GM19468 (cell line): ENCODE results near the gene PCID2.

Experiments used
- ATAC-seq: cut with Tn5 transposase; IDR thresholded peaks from one replicate; pipeline ENCODE4 v1.9.1; 2021; ENCODE audit warnings: mild to moderate bottlenecking, moderate library complexity, moderate number of reproducible peaks; ENCODE audit not compliant: unreplicated experiment; ENCODE audit errors: extremely low read depth

PCID2 gene

DNA sequence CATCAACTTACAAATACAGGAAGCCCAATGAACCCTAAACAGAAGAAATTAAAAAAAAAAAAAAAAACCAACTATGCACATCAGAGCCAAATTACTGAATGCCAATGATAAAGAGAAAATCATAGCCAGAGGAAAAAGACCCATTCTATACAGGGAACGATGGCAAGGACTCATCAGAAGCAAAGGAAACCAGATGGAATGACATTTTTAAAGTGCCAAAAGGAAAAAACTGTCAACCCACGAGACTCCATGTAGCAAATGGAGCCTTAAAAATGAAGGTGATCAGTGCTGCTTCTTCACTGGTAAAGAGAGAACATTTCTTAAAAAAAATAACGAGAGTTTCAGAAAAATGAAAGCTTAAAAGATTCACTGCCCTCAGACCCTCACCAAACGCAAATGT, 18.3 kb downstream of the PCID2 start:
- ATAC-seq: no peak

DNA sequence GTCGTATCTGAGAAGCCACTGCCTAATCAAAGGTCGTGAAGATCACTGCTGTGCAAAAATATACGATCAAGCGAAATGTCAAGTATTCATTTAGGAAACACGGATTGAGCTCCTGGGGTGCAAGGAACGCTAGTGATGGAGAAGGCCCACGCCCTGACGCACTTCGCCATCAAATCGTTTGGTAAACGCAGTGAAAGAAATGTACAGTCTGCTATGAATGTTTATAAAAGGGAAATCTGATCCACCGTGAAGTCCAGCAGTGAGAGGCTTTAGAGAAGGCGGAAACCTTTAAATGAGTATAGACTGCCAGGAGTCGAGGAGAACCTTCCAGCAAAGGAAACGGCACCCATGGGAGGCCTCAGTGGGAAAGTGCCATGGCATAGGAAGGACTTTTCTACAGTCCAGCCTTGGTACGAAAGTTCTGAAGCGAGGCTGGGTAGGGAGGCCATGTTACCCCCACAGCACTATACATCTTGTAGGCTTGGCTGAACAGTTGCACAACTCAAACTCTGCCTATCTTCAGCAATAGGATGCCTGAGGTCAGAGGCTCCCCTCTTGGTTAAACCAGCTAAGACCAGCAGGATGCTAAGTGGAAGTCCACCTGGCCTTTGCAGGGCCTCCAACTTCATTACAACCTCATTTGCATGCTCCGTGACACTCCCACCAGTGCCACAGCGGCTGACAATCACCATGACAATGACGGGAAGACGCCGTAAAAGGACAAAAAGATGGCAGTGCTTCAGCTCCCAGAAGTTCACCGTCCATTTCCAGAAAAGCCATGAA, 20.4 kb downstream of the PCID2 start:
- ATAC-seq: no peak

DNA sequence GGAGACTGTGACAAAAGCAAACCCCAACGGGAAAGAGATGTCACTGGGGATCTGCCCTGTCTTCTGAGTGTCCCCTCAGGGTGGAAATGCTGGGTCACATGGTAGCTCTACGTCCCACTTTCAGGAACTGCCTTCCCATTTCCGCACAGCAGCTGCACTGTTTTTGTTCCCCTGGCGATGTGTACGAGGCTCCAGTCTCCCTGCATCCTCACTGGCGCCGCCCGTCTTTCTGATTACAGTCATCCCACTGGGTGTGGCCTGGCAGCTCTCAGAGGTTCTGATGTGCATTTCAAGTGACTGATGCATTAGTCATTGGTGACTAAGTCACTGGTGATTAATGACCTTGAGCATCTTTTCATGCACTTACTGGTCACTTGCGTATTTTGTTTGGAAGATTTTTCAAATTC, 21.2 kb downstream of the PCID2 start:
- no peak for ATAC-seq

DNA sequence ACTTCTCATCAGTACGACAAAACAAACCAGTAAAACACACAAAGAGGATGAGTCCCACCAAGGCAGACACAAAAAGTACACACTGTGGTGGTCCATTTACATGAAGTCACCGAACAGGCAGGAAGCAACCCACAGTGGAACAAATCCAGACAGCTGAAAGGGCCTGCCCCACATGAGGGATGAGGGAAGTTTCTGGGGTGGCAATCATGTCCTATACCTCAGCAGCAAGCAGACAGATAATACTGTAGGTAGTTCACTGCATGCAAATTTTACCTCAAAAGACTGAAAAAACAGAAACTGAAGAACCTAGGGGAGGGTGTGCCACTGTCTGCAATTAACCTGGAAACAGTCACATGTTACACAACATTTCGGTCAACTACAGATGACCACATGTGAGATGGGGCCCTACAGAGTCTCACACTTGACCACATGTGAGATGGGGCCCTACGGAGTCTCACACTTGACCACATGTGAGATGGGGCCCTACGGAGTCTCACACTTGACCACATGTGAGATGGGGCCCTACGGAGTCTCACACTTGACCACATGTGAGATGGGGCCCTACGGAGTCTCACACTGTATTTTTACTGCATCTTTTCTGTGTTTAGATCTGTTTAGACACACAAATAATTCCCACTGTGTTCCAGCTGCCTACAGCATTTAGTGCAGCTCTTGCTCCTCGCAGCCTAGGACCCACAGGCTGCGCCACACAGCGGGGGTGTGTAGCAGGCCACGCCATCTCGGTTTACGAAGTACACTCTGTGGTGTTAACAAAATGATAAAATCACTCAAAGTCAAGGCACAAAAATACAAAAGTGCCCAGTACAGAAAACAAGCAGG, 22.2 kb downstream of the PCID2 start:
- ATAC-seq: peak; percentile 78

DNA sequence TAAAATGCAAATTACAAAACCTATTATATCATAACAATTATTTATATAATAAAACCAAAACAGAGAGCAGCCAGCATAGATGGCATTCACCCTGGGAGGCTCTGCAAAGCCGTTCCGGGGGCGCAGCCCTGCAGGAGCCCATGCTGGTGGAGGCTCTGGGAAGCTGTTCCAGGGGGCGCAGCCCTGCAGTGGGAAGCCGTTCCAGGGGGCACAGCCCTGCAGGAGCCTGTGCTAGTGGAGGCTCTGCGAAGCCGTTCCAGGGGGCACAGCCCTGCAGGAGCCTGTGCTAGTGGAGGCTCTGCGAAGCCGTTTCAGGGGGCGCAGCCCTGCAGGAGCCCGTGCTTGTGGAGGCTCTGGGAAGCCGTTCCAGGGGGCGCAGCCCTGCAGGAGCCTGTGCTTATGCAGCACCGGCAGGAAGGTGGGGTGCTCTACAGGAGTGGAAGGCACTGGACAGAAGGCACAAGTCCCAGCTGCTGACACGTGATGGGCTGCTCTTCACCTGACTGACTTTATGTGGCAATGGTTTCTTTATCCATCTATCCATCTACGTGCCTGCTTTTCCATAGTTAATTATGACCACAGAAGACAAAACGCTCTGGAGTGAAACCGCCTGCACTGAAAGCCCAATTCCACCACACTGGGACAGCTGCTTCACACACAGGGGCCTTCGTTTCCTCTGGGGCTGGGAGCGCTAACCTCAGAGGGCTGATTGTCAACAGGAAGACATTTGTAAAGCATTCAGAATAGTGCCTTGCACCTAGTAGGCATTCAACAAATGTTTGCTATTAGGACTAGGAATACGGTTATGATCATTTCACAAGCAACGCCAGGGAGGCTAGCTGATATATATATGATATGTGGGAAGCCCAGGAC, 23.7 kb downstream of the PCID2 start:
- no peak for ATAC-seq

DNA sequence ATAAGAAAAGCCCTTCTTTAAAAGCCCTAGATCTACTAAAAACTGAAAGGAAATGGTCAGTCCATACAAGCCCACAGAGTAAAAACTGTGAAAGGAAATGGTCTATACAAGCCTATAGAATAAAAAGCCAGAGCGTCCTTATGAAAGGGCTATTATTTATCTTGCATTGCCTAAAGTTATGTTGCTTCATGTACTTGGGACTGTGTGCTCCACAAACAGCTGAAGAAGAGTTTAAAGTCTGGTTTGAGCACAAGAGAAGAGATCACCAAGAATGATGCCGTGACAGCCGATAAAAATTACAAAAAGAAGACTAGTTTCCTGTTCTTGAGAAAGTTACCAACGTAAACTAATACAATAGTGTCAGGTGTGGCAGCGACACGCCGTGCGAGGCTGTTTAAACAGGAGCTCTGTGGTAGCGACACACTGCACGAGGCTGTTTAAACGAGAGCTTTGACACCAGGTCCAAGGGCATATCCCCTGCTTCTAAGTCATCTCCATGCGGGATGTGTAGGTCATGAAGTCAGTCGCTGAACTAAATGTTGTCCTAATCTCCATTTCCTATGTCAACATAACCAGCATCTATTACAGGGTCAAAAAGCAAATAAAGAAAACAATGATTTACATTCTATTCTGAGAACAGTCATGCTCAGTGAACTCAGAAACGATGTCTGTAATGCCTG, 24.9 kb downstream of the PCID2 start:
- ATAC-seq: no peak

DNA sequence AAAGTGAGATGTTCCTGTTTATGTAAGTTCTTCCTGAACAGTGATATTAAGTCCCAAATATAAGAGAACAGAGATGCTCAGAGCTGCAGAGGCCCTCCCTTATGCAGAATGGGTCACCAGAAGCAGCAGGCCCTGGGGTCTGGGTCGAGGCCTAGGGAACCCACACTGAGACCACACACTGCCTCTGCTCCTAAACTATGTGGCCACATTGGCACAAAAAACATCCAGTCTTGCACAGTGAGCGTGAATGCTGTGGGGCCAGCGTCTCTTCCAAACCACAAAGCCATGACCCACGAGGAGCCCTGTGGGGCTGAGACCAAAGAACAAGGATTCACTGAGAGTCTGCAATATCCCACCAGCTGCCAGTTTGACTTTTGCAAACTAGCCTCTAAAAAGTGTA, 26.4 kb downstream of the PCID2 start:
- ATAC-seq: no peak

DNA sequence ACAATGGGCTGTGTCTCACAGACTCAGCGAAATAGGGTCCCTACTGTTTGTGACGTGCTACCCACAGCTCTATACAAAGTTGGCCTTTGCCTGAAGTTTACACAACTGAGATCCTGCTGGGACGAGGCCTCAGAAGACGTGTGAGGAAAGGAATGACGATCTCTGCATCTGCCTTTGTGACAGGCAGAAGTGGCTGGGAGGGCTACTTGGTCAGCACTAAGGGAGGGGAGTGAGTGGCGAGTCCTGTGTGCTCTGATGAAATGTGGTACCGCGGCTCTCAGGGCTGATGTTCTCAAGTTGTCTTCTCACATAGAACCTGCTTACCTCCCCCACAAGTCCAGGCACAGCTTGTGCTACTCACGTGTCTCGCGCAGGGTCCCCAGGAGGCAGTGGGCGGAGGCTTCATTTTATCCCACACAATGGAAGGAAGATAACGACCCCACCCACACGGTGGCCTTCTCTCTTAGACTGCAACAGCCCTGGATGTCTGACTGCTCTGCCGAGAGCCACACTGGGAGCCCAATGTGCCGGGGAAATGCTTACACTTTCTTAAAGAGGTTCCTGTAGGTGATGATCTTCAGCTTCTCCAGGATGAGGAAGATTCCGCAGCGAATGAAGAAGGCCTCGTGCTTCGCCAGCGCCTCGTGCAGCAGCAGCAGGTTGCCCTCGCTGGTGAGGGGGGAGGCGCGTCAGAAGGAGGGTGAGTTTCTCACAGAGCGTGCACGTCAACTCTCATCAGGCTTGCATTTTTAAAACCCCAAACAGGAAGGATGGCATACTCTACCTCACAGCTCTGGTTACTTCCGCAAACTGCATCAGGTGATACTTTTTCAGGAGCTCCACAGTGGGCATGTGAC, 28.9 kb downstream of the PCID2 start:
- no peak for ATAC-seq

DNA sequence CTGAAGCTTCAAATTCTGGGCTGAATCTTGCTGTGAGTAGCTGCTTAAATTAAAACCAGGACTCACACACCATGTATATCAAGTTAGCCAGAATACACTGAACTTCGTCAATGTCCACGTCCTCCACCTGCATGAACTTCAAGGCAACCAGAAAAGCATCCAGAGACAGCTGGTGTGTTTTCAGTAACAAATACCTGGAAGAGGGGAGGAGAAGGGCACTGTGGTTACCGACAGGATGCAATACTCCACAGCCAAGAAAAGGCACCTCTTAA, 29.6 kb downstream of the PCID2 start:
- no peak for ATAC-seq

DNA sequence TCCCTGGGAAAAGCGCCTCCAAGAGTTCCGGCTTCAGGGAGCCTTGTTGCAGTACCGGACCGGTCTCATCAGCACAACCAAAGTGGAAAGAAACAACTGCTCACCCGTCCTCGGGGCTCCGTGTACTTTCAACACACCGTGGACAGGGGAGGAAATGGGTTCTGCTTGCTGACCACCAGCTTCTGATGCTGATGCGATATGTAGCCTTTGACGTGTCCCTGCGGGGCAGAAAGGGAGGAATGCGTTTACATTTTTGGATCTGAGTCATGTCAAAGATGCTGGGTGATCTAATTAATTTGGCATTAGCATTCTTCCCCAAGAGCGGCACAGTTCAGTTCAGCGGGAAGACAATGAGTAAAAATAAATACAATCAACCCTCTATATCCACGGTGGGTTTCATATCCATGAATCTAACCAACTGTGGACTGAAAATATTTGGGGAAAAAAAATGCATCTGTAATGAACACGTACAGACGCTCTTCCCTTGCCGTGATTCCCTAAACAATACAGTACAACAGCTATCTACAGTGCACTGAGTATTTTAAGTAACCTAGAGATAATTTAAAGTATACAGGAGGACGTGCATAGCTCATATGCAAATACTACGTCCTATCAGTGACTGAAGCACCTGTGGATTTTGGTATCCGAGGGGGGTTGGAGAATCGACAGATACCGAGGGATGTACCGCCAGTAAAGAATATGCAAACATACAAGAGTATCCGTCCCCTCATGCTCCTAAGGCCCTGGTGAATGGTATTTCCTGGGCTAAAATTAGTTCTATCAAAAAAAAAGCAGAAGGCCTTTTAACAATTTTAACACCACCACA, 30.2 kb downstream of the PCID2 start:
- ATAC-seq: no peak

DNA sequence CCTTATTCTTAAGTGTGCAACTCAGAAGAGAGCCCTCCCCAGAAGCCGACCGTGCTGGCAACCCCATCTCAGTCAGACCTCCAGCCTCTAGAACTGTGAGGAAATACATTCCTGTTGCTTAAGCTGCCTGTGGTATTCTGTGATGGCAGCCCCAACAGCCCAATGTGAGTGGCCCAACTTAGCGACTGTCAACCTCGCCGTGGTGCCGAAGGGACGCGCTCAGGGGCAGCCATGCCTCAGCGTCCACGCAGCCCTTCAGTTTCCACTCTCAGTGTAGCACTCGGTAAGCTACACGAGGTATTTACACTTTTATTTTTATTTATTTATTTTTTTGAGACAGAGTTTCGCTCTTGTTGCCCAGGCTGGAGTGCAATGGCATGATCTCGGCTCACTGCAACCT, 31.6 kb downstream of the PCID2 start:
- no peak for ATAC-seq

DNA sequence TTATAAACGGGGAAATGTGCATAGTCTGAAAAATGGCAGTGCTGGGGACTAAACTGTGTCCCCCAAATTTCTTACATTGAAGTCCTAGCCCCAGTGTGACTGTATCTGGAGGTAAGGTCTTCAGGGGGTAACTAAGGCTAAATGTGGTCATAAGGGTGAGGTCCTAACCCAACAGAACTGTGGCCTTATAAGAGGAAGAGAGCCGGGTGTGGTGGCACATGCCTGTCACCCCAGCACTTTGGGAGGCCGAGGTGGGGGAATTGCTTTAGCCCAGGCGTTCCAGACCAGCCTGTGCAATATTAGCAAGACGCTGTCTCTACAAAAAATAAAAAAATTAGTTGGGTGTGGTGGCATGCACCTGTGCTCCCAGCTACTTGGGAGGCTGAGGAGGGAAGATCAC, 32.2 kb downstream of the PCID2 start:
- ATAC-seq: no peak

DNA sequence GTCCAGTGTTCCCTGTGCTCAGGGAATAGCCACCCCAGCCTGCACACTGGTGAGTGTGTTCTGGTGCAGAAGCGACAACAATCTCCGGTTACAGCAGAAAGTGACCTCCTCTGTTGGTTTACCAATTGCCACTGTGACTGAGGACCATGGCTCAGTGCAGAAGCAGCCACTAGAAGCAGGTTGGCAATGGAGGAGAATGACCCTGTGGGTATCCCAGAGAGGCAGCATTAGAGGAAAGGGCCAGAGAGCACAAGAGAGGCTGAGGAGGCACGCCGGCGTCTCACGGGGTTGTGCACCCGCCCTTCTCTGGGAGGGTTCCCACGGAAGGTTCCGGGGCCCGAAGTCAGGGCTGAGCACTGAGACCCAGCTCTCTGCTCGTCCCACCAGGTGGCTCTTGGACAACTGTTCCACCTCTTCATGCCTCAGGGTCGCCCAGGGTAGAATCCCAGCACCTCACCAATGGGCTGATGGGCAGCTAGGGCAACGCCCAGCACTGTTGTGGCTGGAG, 36.0 kb downstream of the PCID2 start:
- ATAC-seq: no peak

DNA sequence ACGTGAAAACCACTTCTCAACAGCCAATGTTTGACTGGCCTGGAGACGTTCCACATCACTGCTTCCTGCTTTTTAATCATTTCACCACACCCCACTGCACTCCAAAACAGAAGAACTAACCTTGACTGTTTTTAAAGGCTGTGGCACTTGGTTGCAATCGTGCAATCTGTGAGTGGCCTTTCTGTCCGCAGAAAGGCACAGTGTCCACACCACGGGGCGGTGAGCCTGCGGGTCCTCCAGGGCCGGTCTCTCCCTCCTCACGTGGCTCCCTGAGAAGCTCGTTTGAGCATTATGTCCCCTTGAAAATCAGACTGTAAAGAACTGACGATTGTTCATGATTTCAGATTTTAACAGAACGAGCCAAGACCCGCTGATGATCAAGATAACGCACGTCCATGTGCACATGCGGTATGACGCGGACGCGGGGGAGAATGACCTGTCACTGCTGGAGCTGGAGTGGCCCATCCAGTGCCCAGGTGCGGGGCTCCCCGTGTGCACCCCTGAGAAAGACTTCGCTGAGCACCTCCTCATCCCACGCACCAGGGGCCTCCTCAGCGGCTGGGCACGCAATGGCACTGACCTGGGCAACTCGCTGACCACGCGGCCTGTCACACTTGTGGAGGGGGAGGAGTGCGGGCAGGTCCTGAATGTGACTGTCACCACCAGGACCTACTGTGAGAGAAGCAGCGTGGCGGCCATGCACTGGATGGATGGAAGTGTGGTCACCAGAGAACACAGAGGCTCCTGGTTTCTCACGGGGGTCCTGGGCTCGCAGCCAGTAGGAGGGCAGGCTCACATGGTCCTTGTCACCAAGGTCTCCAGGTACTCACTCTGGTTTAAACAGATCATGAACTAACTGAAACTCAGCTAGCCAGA, 37.0 kb downstream of the PCID2 start:
- ATAC-seq: no peak

DNA sequence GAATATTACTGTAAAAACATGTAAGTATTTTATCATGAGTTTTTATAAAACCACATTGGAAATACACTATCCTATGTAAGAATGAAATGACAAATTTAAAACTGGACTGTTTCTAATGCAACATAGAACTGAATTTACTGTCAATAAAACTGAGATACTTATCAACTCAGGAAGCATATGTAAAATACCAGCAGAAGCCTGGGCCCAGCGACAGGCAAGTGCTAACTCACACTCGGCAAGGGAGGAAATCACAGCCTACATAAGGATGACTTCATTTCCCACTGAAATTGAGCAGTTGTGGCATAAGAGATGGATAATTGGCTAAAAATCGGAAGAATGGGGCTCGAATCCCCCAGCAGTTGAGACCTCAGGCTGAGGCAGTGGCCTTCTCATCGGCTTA, 38.0 kb downstream of the PCID2 start:
- ATAC-seq: no peak

DNA sequence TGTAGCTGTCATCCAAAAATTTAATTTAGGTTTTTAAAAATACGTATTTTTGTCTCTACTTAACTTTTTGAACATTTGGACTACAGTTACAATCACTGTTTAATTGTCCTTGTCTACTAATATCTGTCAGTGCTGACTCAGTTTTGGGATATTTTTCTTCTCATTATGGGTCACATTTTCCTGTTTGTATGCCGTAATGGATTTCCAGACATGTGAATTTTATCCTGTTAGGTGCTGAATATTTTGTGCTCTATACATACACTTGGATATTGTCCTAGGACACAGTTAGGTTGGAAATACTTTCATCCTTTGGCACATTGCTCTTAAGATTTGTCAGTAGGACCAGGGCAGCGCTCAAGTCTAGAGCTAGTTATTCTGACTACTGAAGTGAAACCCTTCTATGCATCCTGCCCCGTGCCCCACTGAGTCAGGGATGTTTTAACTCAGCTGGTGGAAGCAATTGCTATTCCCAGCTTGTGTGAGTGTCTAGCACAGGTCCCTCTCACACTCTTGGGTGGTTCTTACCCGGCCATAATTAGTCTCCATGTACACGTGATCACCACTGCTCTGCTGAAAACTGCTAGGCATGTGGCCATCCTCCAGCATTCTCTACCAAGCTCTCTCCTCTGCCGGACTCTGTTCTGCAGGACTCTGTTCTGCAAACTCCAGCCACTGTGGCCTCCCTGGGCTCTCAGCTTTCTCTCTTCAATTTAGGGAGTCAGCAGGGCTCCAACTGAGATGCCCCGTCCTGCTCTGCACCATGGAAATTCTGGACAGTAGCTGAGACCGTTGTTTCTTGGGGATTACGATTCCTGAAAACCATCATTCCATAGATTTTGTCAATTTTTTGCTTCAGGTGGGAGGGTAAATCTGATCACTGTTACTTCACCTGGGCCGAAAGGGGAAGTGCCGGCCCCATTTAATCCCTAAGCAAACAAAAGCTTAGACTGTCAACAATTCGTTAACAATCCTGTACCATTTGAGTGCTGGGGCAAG, 38.9 kb downstream of the PCID2 start:
- no peak for ATAC-seq
